Liver (tissue), 3 donors: Measurements from ENCODE around the gene PRKCH.

Experiments used
- EGR1 ChIP-seq, 2 donors: IDR thresholded peaks; 2 replicates each; pipeline ENCODE4 v1.6.1; 2016 to 2018; ENCODE audit warnings: antibody characterized with exemption in 2 of 2, low read depth in 2 of 2
- JUND ChIP-seq, 2 donors: IDR thresholded peaks; 2 replicates each; pipeline ENCODE4 v1.6.1; 2016; ENCODE audit warnings: antibody characterized with exemption in 2 of 2
- RXRA ChIP-seq, 2 donors: IDR thresholded peaks; 2 replicates each; pipeline ENCODE4 v1.6.1; 2017 to 2018; ENCODE audit warnings: antibody characterized with exemption in 2 of 2, mild to moderate bottlenecking in 1 of 2
- ZBTB33 ChIP-seq: IDR thresholded peaks from 2 replicates; pipeline ENCODE4 v1.6.1; 2016; ENCODE audit warnings: antibody characterized with exemption
- TF ChIP-seq, protein P1 (sequence below): fragments of 150-350 bp; IDR thresholded peaks from 2 replicates; pipeline ENCODE4 v1.5.1; 2017; ENCODE audit warnings: improper control_type of control experiment, low read depth, low read length; ENCODE audit not compliant: missing input control
- TF ChIP-seq, protein P2 (sequence below): IDR thresholded peaks from 2 replicates; pipeline ENCODE4 v1.6.1; 2016; ENCODE audit warnings: antibody characterized with exemption, mild to moderate bottlenecking
- donor health status: healthy.
- donor health status: healthy.

- TF ChIP-seq, protein P1, sequence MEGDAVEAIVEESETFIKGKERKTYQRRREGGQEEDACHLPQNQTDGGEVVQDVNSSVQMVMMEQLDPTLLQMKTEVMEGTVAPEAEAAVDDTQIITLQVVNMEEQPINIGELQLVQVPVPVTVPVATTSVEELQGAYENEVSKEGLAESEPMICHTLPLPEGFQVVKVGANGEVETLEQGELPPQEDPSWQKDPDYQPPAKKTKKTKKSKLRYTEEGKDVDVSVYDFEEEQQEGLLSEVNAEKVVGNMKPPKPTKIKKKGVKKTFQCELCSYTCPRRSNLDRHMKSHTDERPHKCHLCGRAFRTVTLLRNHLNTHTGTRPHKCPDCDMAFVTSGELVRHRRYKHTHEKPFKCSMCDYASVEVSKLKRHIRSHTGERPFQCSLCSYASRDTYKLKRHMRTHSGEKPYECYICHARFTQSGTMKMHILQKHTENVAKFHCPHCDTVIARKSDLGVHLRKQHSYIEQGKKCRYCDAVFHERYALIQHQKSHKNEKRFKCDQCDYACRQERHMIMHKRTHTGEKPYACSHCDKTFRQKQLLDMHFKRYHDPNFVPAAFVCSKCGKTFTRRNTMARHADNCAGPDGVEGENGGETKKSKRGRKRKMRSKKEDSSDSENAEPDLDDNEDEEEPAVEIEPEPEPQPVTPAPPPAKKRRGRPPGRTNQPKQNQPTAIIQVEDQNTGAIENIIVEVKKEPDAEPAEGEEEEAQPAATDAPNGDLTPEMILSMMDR, result no peak
- TF ChIP-seq RXRA (IDR thresholded peaks at IDR 0.05), result no peak
- TF ChIP-seq JUND (IDR thresholded peaks at IDR 0.05), result no peak
- TF ChIP-seq, protein P2, sequence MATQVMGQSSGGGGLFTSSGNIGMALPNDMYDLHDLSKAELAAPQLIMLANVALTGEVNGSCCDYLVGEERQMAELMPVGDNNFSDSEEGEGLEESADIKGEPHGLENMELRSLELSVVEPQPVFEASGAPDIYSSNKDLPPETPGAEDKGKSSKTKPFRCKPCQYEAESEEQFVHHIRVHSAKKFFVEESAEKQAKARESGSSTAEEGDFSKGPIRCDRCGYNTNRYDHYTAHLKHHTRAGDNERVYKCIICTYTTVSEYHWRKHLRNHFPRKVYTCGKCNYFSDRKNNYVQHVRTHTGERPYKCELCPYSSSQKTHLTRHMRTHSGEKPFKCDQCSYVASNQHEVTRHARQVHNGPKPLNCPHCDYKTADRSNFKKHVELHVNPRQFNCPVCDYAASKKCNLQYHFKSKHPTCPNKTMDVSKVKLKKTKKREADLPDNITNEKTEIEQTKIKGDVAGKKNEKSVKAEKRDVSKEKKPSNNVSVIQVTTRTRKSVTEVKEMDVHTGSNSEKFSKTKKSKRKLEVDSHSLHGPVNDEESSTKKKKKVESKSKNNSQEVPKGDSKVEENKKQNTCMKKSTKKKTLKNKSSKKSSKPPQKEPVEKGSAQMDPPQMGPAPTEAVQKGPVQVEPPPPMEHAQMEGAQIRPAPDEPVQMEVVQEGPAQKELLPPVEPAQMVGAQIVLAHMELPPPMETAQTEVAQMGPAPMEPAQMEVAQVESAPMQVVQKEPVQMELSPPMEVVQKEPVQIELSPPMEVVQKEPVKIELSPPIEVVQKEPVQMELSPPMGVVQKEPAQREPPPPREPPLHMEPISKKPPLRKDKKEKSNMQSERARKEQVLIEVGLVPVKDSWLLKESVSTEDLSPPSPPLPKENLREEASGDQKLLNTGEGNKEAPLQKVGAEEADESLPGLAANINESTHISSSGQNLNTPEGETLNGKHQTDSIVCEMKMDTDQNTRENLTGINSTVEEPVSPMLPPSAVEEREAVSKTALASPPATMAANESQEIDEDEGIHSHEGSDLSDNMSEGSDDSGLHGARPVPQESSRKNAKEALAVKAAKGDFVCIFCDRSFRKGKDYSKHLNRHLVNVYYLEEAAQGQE, result no peak
- no peak for TF ChIP-seq ZBTB33
- TF ChIP-seq EGR1 (IDR thresholded peaks at IDR 0.05; ENCODE audit: low read depth in 2 of 2), result no peak
Observed at GRCh38 chr14:61499991-61500390, 178.6 kb downstream of the PRKCH start.
